ENCODE data around the gene DGKA. TPM values are rescaled to one million over a fixed set of nuclear protein-coding genes. Genes with fewer than 3 reads are reported as not detected.

The DGKA gene
- total RNA-seq, 1 experiment from 2014 or later: 7.6 TPM

DNA sequence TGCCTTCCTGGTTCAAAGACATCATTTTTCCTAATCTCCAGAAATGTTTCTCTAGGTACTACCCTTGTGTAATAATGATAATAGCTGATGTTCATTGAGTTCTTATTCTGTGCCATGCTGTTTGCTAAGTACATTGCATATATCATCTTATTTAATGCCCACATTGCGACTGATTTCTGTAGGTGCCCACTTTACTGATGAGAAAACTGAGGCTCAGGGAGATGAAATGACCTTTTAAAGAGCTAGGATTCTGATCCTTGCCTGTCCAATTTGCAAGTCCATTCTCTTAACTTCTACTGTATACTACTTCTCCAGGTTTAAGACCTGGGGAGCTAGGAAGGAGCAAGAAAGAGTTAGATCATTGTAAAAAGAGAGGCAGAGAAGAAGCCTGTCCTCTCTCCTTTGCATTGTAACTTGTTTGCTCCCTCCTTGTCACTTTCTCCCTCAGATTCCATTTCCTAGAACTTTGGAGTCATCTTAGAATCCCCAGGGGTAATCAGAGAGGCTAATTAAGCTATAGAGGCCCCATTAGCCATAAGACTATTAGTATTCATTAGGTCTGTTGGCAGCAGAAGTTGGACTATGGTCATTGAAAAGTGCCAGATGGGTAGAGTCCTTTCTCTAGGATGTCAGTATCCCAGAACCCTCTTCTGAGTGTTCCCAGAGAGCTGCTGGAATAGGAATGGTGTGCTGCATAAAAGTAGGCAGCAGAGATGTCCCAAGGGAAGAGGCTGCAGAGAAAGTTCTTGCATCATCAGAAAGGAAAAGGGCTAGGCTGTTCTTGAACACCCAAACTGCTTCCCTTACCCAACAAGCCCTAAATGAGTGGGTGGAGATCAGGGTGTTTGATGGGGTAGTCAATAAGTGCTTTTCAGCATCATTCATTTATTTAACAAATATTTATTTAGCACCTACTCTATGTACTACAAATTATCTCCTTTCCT lies 3.1 kb downstream of the DGKA start:
- Histone ChIP-seq H3K9me3 (ENCODE audit: control insufficient read depth, insufficient read depth, low read depth, low read length) (no peaks in the 10 kb centered on the region), H3K36me3 (ENCODE audit: control insufficient read depth, insufficient read depth, low read length) (no peaks in the 10 kb centered on the region), H3K27ac (ENCODE audit: low read length) (no peak overlapping the region), H3K4me1 (ENCODE audit: control insufficient read depth, insufficient read depth, low read length) (peaks cover 28% of the 10 kb centered on the region), H3K4me3 (ENCODE audit: low read depth in 2 of 2, low read length in 2 of 2) (no peak overlapping the region), H3K27me3 (ENCODE audit: control insufficient read depth, insufficient read depth, low read length) (peaks cover 14% of the 10 kb centered on the region; the same call in 1 of the 2 replicates)
- no peak for ATAC-seq
- CTCF ChIA-PET: interaction anchor here (0.6 kb wide), 1 partner anchor 124 kb away, joined by 4 read pairs; no protein-coding TSS in a partner anchor
- in situ Hi-C loops (cut with HindIII; ENCODE audit: low pct_unique_long_range_greater_than_20kb, low sequenced_read_pairs) (no loop called here), intact Hi-C loops (cut with micrococcal nuclease; ENCODE audit: unreplicated experiment) (no loop called here)
- no TSS peak for BruUV-seq (replicated peaks)
- TF ChIP-seq SIN3A (IDR thresholded peaks at IDR 0.05; ENCODE audit: borderline replicate concordance, insufficient read depth, low read depth, low read length) (no peak), POLR2AphosphoS5 (IDR thresholded peaks at IDR 0.05; ENCODE audit: low read depth, low read length) (no peak), TCF7L2 (IDR thresholded peaks at IDR 0.05; ENCODE audit: low read depth, low read length) (no peak), CTCF (IDR thresholded peaks at IDR 0.05) (no peak)
- TF ChIP-seq, protein P1, sequence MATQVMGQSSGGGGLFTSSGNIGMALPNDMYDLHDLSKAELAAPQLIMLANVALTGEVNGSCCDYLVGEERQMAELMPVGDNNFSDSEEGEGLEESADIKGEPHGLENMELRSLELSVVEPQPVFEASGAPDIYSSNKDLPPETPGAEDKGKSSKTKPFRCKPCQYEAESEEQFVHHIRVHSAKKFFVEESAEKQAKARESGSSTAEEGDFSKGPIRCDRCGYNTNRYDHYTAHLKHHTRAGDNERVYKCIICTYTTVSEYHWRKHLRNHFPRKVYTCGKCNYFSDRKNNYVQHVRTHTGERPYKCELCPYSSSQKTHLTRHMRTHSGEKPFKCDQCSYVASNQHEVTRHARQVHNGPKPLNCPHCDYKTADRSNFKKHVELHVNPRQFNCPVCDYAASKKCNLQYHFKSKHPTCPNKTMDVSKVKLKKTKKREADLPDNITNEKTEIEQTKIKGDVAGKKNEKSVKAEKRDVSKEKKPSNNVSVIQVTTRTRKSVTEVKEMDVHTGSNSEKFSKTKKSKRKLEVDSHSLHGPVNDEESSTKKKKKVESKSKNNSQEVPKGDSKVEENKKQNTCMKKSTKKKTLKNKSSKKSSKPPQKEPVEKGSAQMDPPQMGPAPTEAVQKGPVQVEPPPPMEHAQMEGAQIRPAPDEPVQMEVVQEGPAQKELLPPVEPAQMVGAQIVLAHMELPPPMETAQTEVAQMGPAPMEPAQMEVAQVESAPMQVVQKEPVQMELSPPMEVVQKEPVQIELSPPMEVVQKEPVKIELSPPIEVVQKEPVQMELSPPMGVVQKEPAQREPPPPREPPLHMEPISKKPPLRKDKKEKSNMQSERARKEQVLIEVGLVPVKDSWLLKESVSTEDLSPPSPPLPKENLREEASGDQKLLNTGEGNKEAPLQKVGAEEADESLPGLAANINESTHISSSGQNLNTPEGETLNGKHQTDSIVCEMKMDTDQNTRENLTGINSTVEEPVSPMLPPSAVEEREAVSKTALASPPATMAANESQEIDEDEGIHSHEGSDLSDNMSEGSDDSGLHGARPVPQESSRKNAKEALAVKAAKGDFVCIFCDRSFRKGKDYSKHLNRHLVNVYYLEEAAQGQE (IDR thresholded peaks at IDR 0.05; ENCODE audit: insufficient read depth in 1 of 2, low read depth in 2 of 2, low read length in 1 of 2): no peak
- POLR2A ChIA-PET: interaction anchor here (0.7 kb wide), 1 partner anchor 193 kb away, joined by 3 read pairs; no protein-coding TSS in a partner anchor
- no peak for DNase-seq (ENCODE audit: low read depth, low spot score)

DNA sequence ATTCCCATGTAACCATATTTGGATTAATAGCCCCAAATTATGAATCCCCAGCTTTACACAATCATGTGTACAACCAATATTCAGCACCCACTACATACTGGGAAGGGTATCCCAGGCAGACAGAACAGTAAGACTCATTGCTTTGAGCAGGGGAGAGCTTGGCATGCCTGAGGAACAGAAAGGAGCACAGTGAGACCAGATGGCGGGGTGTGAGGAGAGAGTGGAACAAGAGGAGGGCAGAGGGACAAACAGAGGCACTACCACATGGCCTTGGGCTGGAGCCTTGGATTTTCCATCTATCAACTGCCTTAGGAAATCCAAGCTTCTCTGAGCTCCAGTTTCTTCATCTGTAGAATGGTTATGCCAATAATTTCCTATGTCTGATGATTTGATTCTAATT lies 3.8 kb downstream of the DGKA start:
- ChIA-PET POLR2A (interaction anchor here (0.7 kb wide), 1 partner anchor 194 kb away, joined by 3 read pairs; no protein-coding TSS in a partner anchor), CTCF (no interaction called here)

More for the DNA sequence above, 3.8 kb downstream of the DGKA start:
- BruUV-seq (replicated peaks): no TSS peak
- DNase-seq (ENCODE audit: low read depth, low spot score) (no peak), ATAC-seq (no peak)
- in situ Hi-C loops (cut with HindIII; ENCODE audit: low pct_unique_long_range_greater_than_20kb, low sequenced_read_pairs) (no loop called here), intact Hi-C loops (cut with micrococcal nuclease; ENCODE audit: unreplicated experiment) (no loop called here)
- no peak overlapping the region for H3K27ac ChIP-seq (ENCODE audit: low read length)
- no peak for TF ChIP-seq CTCF (IDR thresholded peaks at IDR 0.05)
- no peak for TF ChIP-seq SIN3A (IDR thresholded peaks at IDR 0.05; ENCODE audit: borderline replicate concordance, insufficient read depth, low read depth, low read length)
- no peak for TF ChIP-seq TCF7L2 (IDR thresholded peaks at IDR 0.05; ENCODE audit: low read depth, low read length)
- TF ChIP-seq, protein P1 (IDR thresholded peaks at IDR 0.05; ENCODE audit: insufficient read depth in 1 of 2, low read depth in 2 of 2, low read length in 1 of 2): no peak
- no peak for TF ChIP-seq POLR2AphosphoS5 (IDR thresholded peaks at IDR 0.05; ENCODE audit: low read depth, low read length)
- peaks cover 14% of the 10 kb centered on the region; the same call in 1 of the 2 replicates for H3K27me3 ChIP-seq (ENCODE audit: control insufficient read depth, insufficient read depth, low read length)
- H3K4me3 ChIP-seq (ENCODE audit: low read depth in 2 of 2, low read length in 2 of 2): no peak overlapping the region
- H3K4me1 ChIP-seq (ENCODE audit: control insufficient read depth, insufficient read depth, low read length): peaks cover 22% of the 10 kb centered on the region
- no peaks in the 10 kb centered on the region for H3K9me3 ChIP-seq (ENCODE audit: control insufficient read depth, insufficient read depth, low read depth, low read length)
- H3K36me3 ChIP-seq (ENCODE audit: control insufficient read depth, insufficient read depth, low read length): no peaks in the 10 kb centered on the region
